GM12873 (cell line): Measurements from ENCODE around the gene SUN2.

ENCODE experiments used
- CTCF ChIP-seq: IDR thresholded peaks from 2 replicates; pipeline ENCODE4 v1.5.1; 2012; ENCODE audit warnings: low read depth, mild to moderate bottlenecking, moderate library complexity, low read length, control low read depth; ENCODE audit not compliant: insufficient read depth; ENCODE audit errors: missing control alignments

SUN2 gene

GRCh38 chr22:38716826-38717225 lies 39.0 kb downstream of the SUN2 start:
- TF ChIP-seq CTCF, result no peak

- TF ChIP-seq CTCF, result no peak
These were observed 39.5 kb downstream of the SUN2 start for GRCh38 chr22:38716271-38716670.

GRCh38 chr22:38715852-38716251 lies 39.9 kb downstream of the SUN2 start:
- TF ChIP-seq CTCF, result no peak

- TF ChIP-seq CTCF, result no peak
These were observed 40.5 kb downstream of the SUN2 start for GRCh38 chr22:38715176-38715764.

GRCh38 chr22:38713921-38714320 lies 41.9 kb downstream of the SUN2 start:
- no peak for TF ChIP-seq CTCF

- no peak for TF ChIP-seq CTCF
These were observed 43.2 kb downstream of the SUN2 start for GRCh38 chr22:38712486-38713207.

GRCh38 chr22:38710866-38711265 lies 44.9 kb downstream of the SUN2 start:
- TF ChIP-seq CTCF, result no peak
